Neural cell (in vitro differentiated cells): ENCODE data around the gene HPS6. TPM values are rescaled to one million over a fixed set of nuclear protein-coding genes. Genes with fewer than 3 reads are reported as not detected.
A peak's percentile ranks its signal among the peaks of the same experiment; 100 is the strongest.

Experiments
- H2AFZ ChIP-seq: fragments of 200-600, 300-800 bp; sonication (generic), shearing (Covaris generic); 2 replicates; pipeline ENCODE4 v1.6.0; 2014; ENCODE audit warnings: low read depth, mild to moderate bottlenecking, antibody characterized with exemption, low read length, moderate library complexity
- H3F3A ChIP-seq: fragments of 200-600 bp; shearing (Covaris generic); 2 replicates; pipeline ENCODE4 v1.6.1; 2016; ENCODE audit warnings: mild to moderate bottlenecking, moderate library complexity, mixed read lengths, antibody characterized with exemption, low read length; ENCODE audit not compliant: insufficient read depth, poor library complexity, severe bottlenecking
- H3K27ac ChIP-seq: fragments of 200-600, 300-800 bp; sonication (generic), shearing (Covaris generic); 2 replicates; pipeline ENCODE4 v1.5.1; 2014; ENCODE audit warnings: mild to moderate bottlenecking, low read length, moderate library complexity
- H3K27me3 ChIP-seq: fragments of 300-800, 200-600 bp; sonication (generic), shearing (Covaris generic); 2 replicates; pipeline ENCODE4 v1.6.0; 2014; ENCODE audit warnings: mild to moderate bottlenecking, low read depth, low read length, moderate library complexity; ENCODE audit not compliant: insufficient read depth
- H3K36me3 ChIP-seq: fragments of 300-800, 200-600 bp; sonication (generic), shearing (Covaris generic); 2 replicates; pipeline ENCODE4 v1.5.1; 2014; ENCODE audit warnings: mild to moderate bottlenecking, antibody characterized with exemption, low read length, moderate library complexity; ENCODE audit not compliant: insufficient read depth
- H3K4me2 ChIP-seq: fragments of 300-800, 200-600 bp; sonication (generic), shearing (Covaris generic); 2 replicates; pipeline ENCODE4 v1.6.0; 2014; ENCODE audit warnings: mild to moderate bottlenecking, low read length
- H3K4me3 ChIP-seq: fragments of 300-800, 200-600 bp; sonication (generic), shearing (Covaris generic); 2 replicates; pipeline ENCODE4 v1.5.1; 2014; ENCODE audit warnings: mild to moderate bottlenecking, low read length, moderate library complexity
- H3K79me2 ChIP-seq: fragments of 200-600 bp; shearing (Covaris generic); replicated peaks from 2 replicates; pipeline ENCODE4 v1.6.0; 2014; ENCODE audit warnings: mild to moderate bottlenecking, low read length, moderate library complexity; ENCODE audit not compliant: insufficient read depth
- H3K9ac ChIP-seq: fragments of 300-800, 200-600 bp; sonication (generic), shearing (Covaris generic); 2 replicates; pipeline ENCODE4 v1.6.1; 2016; ENCODE audit warnings: mild to moderate bottlenecking, low read length, mixed read lengths
- H3K9me2 ChIP-seq: fragments of 200-600 bp; shearing (Covaris generic); 2 replicates; pipeline ENCODE4 v1.6.1; 2016; ENCODE audit warnings: mild to moderate bottlenecking, low read length, mixed read lengths; ENCODE audit not compliant: insufficient read depth
- H3K9me3 ChIP-seq: fragments of 200-600, 300-800 bp; sonication (generic), shearing (Covaris generic); 2 replicates; pipeline ENCODE4 v1.6.1; 2016; ENCODE audit warnings: mild to moderate bottlenecking, mixed run types, low read length, moderate library complexity, mixed read lengths
- H4K20me1 ChIP-seq: fragments of 200-600 bp; shearing (Covaris generic); 2 replicates; pipeline ENCODE4 v1.6.1; 2016; ENCODE audit warnings: mild to moderate bottlenecking, mixed run types; ENCODE audit not compliant: insufficient read depth
- EP300 ChIP-seq: fragments of 450-650 bp; conservative IDR thresholded peaks from 2 replicates; pipeline ENCODE4 v1.6.1; 2014; ENCODE audit warnings: antibody characterized with exemption, mild to moderate bottlenecking, moderate library complexity; ENCODE audit not compliant: poor library complexity, severe bottlenecking
- EZH2 ChIP-seq: fragments of 200-600, 300-800 bp; shearing (Covaris generic), sonication (generic); IDR thresholded peaks from 2 replicates; pipeline ENCODE4 v1.6.1; 2014; ENCODE audit warnings: antibody characterized with exemption, low read length, borderline replicate concordance, mild to moderate bottlenecking; ENCODE audit not compliant: insufficient read depth, poor library complexity, severe bottlenecking
- MXI1 ChIP-seq: fragments of 450-650 bp; conservative IDR thresholded peaks from 2 replicates; pipeline ENCODE4 v1.6.1; 2014; ENCODE audit warnings: antibody characterized with exemption, mild to moderate bottlenecking; ENCODE audit not compliant: poor library complexity, severe bottlenecking
- POLR2AphosphoS5 ChIP-seq: IDR thresholded peaks from 2 replicates; pipeline ENCODE4 v1.6.1; 2012
- RAD21 ChIP-seq: fragments of 450-650 bp; conservative IDR thresholded peaks from 2 replicates; pipeline ENCODE4 v1.6.1; 2014; ENCODE audit warnings: antibody characterized with exemption, mild to moderate bottlenecking, moderate library complexity
- REST ChIP-seq: IDR thresholded peaks from 2 replicates; pipeline ENCODE4 v1.6.1; 2012; ENCODE audit warnings: borderline replicate concordance
- TAF1 ChIP-seq: IDR thresholded peaks from 2 replicates; pipeline ENCODE4 v1.6.1; 2012; ENCODE audit warnings: low read depth
- polyA plus RNA-seq: library from polyadenylated mRNA; depleted of rRNA; stranded (reverse); fragments of >200 nt; gene quantifications from 2 replicates; pipeline ENCODE4 v1.2.3, GENCODE V29; 2014

HPS6 gene
- polyA plus RNA-seq, 1 donor from 2014 or later: 9.6 TPM

GRCh38 chr10:102064503-102064867, 664 bp upstream of the HPS6 start:
- peak overlapping the region; percentile 90 for H3K4me3 ChIP-seq
- H2AFZ ChIP-seq: peak overlapping the region; percentile 51
- H4K20me1 ChIP-seq: no peaks in the 10 kb centered on the region
- H3F3A ChIP-seq: no peaks in the 10 kb centered on the region
- no peaks in the 10 kb centered on the region for H3K9me3 ChIP-seq
- H3K4me2 ChIP-seq: no peak overlapping the region
- TF ChIP-seq EP300 (no peak), REST (no peak), MXI1 (no peak), EZH2 (no peak), POLR2AphosphoS5 (no peak), TAF1 (no peak)
- no peaks in the 10 kb centered on the region for H3K36me3 ChIP-seq
- no peaks in the 10 kb centered on the region for H3K27me3 ChIP-seq
- no peaks in the 10 kb centered on the region for H3K9me2 ChIP-seq
- H3K9ac ChIP-seq: peak overlapping the region; percentile 85
- no peak overlapping the region for H3K27ac ChIP-seq
- H3K79me2 ChIP-seq: no peaks in the 10 kb centered on the region

GRCh38 chr10:102065561-102066398, 631 bp downstream of the HPS6 start:
- Histone ChIP-seq H4K20me1 (no peaks in the 10 kb centered on the region), H3K36me3 (no peaks in the 10 kb centered on the region), H3K4me3 (peak overlapping the region; percentile 90), H3K9me2 (no peaks in the 10 kb centered on the region), H3K9me3 (no peaks in the 10 kb centered on the region), H3K9ac (peak overlapping the region; percentile 85), H3K4me2 (peak overlapping the region; percentile 51), H3F3A (no peaks in the 10 kb centered on the region), H3K79me2 (no peaks in the 10 kb centered on the region), H3K27ac (no peak overlapping the region), H2AFZ (peak overlapping the region; percentile 51), H3K27me3 (no peaks in the 10 kb centered on the region)
- TF ChIP-seq RAD21 (no peak), MXI1 (no peak), REST (no peak), EP300 (no peak)
